HepG2 (cell line): ENCODE data around the gene LGALS1. TPM values are rescaled to one million over a fixed set of nuclear protein-coding genes. Genes with fewer than 3 reads are reported as not detected.

ENCODE experiments used
- CC2D1A ChIP-seq: sonication (generic); formaldehyde crosslinking; IDR thresholded peaks from 2 replicates; pipeline ENCODE4 v1.8.1; 2023; ENCODE audit warnings: mild to moderate bottlenecking, missing genetic modification reagents
- FOXC1 ChIP-seq: sonication (generic); formaldehyde crosslinking; IDR thresholded peaks from 2 replicates; pipeline ENCODE4 v1.8.0; 2022; ENCODE audit warnings: mild to moderate bottlenecking, missing genetic modification reagents, borderline replicate concordance
- GATAD2A ChIP-seq: IDR thresholded peaks from 2 replicates; pipeline ENCODE4 v1.6.1; 2016
- ZSCAN12 ChIP-seq: sonication (generic); formaldehyde crosslinking; IDR thresholded peaks from 2 replicates; pipeline ENCODE4 v1.9.0; 2021; ENCODE audit warnings: mild to moderate bottlenecking, missing genetic modification reagents
- polyA plus RNA-seq, 8 experiments: library from polyadenylated mRNA; depleted of rRNA in 3 of 8; stranded (reverse) in 7 of 8; unstranded in 1 of 8; fragments of >200 nt; fragmentation: Illumina TruSeq in 4 of 8; extraction: Trizol in 4 of 8; gene quantifications; 2 replicates each; pipeline versions ENCODE4 v1.2.1 to v1.2.3, GENCODE V29; 2011 to 2016; ENCODE audit warnings: low read depth in 4 of 8, missing spikeins in 1 of 8, mixed read lengths in 1 of 8; ENCODE audit not compliant: insufficient read depth in 1 of 8
- total RNA-seq, 5 experiments: library from RNA; depleted of rRNA; stranded (reverse); fragments of >200 nt; fragmentation: Illumina TruSeq; extraction: Trizol; gene quantifications; 2 replicates each; pipeline ENCODE4 v1.2.3, GENCODE V29; 2016; ENCODE audit warnings: low read depth in 1 of 5
- TF ChIP-seq, protein P1 (sequence below): IDR thresholded peaks from 2 replicates; pipeline ENCODE4 v1.6.1; 2012; ENCODE audit warnings: low read length, improper control_type of control experiment
- TF ChIP-seq, protein P2 (sequence below): sonication (generic); formaldehyde crosslinking; IDR thresholded peaks from 2 replicates; pipeline ENCODE4 v1.5.0; 2020; ENCODE audit warnings: mild to moderate bottlenecking, missing genetic modification reagents, borderline replicate concordance
- TF ChIP-seq, protein P3 (sequence below): sonication (generic); formaldehyde crosslinking; IDR thresholded peaks from 2 replicates; pipeline ENCODE4 v1.5.1; 2020; ENCODE audit warnings: mild to moderate bottlenecking, missing genetic modification reagents, borderline replicate concordance
- TF ChIP-seq, protein P4 (sequence below): sonication (generic); formaldehyde crosslinking; IDR thresholded peaks from 2 replicates; pipeline ENCODE4 v1.4.0; 2020; ENCODE audit warnings: missing genetic modification reagents
- TF ChIP-seq, protein P5 (sequence below): sonication (generic); formaldehyde crosslinking; IDR thresholded peaks from 2 replicates; pipeline ENCODE4 v1.5.0; 2020; ENCODE audit warnings: mild to moderate bottlenecking, missing genetic modification reagents, moderate library complexity

Gene LGALS1
- total and polyA plus RNA-seq, 2 of the 13 experiments (the other 11 are each of a cell fraction or from before 2014, with no cell fraction given): 103 to 858 TPM

DNA sequence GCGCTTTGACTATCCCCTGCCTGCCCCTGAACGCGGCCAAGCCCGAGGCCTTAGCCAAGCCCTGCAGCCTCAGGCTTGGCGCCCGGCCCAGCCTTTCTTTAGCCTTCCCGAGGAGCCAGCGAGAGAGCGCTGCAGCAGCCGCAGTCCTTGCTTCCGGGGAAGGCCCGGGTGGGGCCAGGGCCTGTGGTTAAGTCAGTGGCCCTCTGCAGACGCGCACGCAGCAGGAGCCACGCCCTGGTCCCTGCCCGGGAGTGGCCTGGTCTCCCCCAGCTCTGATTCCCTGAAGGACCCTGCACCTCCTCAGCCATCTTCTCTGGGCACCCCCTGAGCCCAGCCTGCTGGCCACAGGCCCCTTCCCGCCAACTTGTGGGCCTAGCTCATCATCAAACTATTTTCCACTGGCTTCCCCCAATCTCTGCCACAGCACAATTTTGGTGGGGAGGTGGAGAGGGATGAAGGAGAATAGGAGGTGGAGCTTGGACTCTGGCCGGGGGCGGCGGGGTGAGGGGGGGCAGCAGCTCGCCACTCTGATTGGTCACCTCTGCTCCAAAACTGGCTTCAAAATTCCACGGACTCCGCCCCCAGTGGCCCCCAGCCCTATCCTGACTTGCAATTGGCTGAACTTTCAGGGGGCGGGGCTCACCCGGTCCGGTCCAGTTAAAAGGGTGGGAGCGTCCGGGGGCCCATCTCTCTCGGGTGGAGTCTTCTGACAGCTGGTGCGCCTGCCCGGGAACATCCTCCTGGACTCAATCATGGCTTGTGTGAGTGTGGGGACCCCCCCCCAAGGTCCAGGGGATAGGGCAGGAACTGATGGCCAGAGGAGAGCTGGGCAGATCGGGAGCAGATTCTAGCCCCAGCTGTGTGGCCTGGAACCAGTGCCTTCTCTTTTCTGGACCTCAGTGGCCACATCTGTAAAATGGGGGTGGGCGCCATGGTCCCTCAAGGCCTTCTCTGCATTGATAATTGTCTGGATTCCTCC, at the start of gene LGALS1 (continued):
- TF ChIP-seq, protein P1, sequence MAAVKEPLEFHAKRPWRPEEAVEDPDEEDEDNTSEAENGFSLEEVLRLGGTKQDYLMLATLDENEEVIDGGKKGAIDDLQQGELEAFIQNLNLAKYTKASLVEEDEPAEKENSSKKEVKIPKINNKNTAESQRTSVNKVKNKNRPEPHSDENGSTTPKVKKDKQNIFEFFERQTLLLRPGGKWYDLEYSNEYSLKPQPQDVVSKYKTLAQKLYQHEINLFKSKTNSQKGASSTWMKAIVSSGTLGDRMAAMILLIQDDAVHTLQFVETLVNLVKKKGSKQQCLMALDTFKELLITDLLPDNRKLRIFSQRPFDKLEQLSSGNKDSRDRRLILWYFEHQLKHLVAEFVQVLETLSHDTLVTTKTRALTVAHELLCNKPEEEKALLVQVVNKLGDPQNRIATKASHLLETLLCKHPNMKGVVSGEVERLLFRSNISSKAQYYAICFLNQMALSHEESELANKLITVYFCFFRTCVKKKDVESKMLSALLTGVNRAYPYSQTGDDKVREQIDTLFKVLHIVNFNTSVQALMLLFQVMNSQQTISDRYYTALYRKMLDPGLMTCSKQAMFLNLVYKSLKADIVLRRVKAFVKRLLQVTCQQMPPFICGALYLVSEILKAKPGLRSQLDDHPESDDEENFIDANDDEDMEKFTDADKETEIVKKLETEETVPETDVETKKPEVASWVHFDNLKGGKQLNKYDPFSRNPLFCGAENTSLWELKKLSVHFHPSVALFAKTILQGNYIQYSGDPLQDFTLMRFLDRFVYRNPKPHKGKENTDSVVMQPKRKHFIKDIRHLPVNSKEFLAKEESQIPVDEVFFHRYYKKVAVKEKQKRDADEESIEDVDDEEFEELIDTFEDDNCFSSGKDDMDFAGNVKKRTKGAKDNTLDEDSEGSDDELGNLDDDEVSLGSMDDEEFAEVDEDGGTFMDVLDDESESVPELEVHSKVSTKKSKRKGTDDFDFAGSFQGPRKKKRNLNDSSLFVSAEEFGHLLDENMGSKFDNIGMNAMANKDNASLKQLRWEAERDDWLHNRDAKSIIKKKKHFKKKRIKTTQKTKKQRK: no peak
- no peak for TF ChIP-seq FOXC1 (CRISPR knock-in tag)
- TF ChIP-seq GATAD2A (CRISPR knock-in tag): peak; percentile 45
- TF ChIP-seq CC2D1A (CRISPR knock-in tag): no peak
- TF ChIP-seq, protein P2, sequence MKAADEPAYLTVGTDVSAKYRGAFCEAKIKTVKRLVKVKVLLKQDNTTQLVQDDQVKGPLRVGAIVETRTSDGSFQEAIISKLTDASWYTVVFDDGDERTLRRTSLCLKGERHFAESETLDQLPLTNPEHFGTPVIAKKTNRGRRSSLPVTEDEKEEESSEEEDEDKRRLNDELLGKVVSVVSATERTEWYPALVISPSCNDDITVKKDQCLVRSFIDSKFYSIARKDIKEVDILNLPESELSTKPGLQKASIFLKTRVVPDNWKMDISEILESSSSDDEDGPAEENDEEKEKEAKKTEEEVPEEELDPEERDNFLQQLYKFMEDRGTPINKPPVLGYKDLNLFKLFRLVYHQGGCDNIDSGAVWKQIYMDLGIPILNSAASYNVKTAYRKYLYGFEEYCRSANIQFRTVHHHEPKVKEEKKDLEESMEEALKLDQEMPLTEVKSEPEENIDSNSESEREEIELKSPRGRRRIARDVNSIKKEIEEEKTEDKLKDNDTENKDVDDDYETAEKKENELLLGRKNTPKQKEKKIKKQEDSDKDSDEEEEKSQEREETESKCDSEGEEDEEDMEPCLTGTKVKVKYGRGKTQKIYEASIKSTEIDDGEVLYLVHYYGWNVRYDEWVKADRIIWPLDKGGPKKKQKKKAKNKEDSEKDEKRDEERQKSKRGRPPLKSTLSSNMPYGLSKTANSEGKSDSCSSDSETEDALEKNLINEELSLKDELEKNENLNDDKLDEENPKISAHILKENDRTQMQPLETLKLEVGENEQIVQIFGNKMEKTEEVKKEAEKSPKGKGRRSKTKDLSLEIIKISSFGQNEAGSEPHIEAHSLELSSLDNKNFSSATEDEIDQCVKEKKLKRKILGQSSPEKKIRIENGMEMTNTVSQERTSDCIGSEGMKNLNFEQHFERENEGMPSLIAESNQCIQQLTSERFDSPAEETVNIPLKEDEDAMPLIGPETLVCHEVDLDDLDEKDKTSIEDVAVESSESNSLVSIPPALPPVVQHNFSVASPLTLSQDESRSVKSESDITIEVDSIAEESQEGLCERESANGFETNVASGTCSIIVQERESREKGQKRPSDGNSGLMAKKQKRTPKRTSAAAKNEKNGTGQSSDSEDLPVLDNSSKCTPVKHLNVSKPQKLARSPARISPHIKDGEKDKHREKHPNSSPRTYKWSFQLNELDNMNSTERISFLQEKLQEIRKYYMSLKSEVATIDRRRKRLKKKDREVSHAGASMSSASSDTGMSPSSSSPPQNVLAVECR (CRISPR knock-in tag): peak; percentile 21; the same call in 1 of the 2 replicates
- TF ChIP-seq ZSCAN12: no peak
- TF ChIP-seq, protein P3, sequence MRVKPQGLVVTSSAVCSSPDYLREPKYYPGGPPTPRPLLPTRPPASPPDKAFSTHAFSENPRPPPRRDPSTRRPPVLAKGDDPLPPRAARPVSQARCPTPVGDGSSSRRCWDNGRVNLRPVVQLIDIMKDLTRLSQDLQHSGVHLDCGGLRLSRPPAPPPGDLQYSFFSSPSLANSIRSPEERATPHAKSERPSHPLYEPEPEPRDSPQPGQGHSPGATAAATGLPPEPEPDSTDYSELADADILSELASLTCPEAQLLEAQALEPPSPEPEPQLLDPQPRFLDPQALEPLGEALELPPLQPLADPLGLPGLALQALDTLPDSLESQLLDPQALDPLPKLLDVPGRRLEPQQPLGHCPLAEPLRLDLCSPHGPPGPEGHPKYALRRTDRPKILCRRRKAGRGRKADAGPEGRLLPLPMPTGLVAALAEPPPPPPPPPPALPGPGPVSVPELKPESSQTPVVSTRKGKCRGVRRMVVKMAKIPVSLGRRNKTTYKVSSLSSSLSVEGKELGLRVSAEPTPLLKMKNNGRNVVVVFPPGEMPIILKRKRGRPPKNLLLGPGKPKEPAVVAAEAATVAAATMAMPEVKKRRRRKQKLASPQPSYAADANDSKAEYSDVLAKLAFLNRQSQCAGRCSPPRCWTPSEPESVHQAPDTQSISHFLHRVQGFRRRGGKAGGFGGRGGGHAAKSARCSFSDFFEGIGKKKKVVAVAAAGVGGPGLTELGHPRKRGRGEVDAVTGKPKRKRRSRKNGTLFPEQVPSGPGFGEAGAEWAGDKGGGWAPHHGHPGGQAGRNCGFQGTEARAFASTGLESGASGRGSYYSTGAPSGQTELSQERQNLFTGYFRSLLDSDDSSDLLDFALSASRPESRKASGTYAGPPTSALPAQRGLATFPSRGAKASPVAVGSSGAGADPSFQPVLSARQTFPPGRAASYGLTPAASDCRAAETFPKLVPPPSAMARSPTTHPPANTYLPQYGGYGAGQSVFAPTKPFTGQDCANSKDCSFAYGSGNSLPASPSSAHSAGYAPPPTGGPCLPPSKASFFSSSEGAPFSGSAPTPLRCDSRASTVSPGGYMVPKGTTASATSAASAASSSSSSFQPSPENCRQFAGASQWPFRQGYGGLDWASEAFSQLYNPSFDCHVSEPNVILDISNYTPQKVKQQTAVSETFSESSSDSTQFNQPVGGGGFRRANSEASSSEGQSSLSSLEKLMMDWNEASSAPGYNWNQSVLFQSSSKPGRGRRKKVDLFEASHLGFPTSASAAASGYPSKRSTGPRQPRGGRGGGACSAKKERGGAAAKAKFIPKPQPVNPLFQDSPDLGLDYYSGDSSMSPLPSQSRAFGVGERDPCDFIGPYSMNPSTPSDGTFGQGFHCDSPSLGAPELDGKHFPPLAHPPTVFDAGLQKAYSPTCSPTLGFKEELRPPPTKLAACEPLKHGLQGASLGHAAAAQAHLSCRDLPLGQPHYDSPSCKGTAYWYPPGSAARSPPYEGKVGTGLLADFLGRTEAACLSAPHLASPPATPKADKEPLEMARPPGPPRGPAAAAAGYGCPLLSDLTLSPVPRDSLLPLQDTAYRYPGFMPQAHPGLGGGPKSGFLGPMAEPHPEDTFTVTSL (CRISPR knock-in tag): no peak
- TF ChIP-seq, protein P4, sequence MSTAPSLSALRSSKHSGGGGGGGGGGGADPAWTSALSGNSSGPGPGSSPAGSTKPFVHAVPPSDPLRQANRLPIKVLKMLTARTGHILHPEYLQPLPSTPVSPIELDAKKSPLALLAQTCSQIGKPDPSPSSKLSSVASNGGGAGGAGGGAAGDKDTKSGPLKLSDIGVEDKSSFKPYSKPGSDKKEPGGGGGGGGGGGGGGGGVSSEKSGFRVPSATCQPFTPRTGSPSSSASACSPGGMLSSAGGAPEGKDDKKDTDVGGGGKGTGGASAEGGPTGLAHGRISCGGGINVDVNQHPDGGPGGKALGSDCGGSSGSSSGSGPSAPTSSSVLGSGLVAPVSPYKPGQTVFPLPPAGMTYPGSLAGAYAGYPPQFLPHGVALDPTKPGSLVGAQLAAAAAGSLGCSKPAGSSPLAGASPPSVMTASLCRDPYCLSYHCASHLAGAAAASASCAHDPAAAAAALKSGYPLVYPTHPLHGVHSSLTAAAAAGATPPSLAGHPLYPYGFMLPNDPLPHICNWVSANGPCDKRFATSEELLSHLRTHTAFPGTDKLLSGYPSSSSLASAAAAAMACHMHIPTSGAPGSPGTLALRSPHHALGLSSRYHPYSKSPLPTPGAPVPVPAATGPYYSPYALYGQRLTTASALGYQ (CRISPR knock-in tag): no peak; the same call in 1 of the 2 replicates
- TF ChIP-seq, protein P5, sequence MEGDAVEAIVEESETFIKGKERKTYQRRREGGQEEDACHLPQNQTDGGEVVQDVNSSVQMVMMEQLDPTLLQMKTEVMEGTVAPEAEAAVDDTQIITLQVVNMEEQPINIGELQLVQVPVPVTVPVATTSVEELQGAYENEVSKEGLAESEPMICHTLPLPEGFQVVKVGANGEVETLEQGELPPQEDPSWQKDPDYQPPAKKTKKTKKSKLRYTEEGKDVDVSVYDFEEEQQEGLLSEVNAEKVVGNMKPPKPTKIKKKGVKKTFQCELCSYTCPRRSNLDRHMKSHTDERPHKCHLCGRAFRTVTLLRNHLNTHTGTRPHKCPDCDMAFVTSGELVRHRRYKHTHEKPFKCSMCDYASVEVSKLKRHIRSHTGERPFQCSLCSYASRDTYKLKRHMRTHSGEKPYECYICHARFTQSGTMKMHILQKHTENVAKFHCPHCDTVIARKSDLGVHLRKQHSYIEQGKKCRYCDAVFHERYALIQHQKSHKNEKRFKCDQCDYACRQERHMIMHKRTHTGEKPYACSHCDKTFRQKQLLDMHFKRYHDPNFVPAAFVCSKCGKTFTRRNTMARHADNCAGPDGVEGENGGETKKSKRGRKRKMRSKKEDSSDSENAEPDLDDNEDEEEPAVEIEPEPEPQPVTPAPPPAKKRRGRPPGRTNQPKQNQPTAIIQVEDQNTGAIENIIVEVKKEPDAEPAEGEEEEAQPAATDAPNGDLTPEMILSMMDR (CRISPR knock-in tag): peak; percentile 35
